Limb (tissue), 2 donors: Measurements from ENCODE around the gene SDHD.
"Not testable (repeated sequence)": the region's sequence is repeated elsewhere in the genome, so short reads cannot be mapped to it uniquely, and the experiment has no call there.

ENCODE experiments used
- DNase-seq, 2 donors: peaks; one replicate each; pipeline ENCODE4 v3.0.0-alpha.2; 2016; ENCODE audit errors: extremely low spot score in 2 of 2

Gene SDHD

GRCh38 chr11:112086422-112087191 is at the start of gene SDHD, which contains the start of gene TIMM8B:
Gene SDHD (plus strand): TSS chr11:112086873. CDS start chr11:112086908, 35 bp downstream.
Gene TIMM8B (minus strand): TSS chr11:112086756. CDS start chr11:112086723, 33 bp downstream.
- peak; percentile 96 to 99 for DNase-seq

- no peak for DNase-seq
Measured at GRCh38 chr11:112037527-112037926, 49.1 kb upstream of the SDHD start.

- DNase-seq = no peak
Measured at GRCh38 chr11:112042161-112042960, 44.3 kb upstream of the SDHD start.

GRCh38 chr11:112042961-112043304 is 43.7 kb upstream of the SDHD start:
- no peak for DNase-seq

GRCh38 chr11:112044961-112045360 is 41.7 kb upstream of the SDHD start:
- DNase-seq = no peak

GRCh38 chr11:112046647-112047046 is 40.0 kb upstream of the SDHD start:
- not testable (repeated sequence) for DNase-seq

GRCh38 chr11:112048256-112048655 is 38.4 kb upstream of the SDHD start:
- DNase-seq = not testable (repeated sequence)

- no peak for DNase-seq
Measured at GRCh38 chr11:112049777-112050176, 36.9 kb upstream of the SDHD start.

- DNase-seq = no peak
Measured at GRCh38 chr11:112050721-112051120, 36.0 kb upstream of the SDHD start.

- DNase-seq = no peak
Measured at GRCh38 chr11:112051768-112052167, 34.9 kb upstream of the SDHD start.

- DNase-seq = no peak
Measured at GRCh38 chr11:112057170-112057569, 29.5 kb upstream of the SDHD start.

GRCh38 chr11:112058103-112058502 is 28.6 kb upstream of the SDHD start:
- DNase-seq = no peak

- DNase-seq = no peak
Measured at GRCh38 chr11:112062923-112063322, 23.8 kb upstream of the SDHD start.

- peak; percentile 87 to 90 for DNase-seq
Measured at GRCh38 chr11:112073941-112074811, 12.5 kb upstream of the SDHD start, which contains the start of the genes NKAPD1 and PIH1D2. Gene NKAPD1 (plus strand): TSS chr11:112074299. CDS start chr11:112075575, 1,276 bp downstream. Gene PIH1D2 (minus strand): TSS chr11:112074017. CDS start chr11:112073174, 843 bp downstream.

- DNase-seq = no peak
Measured at GRCh38 chr11:112082729-112083128, 3.9 kb upstream of the SDHD start.

- DNase-seq = no peak
Measured at GRCh38 chr11:112085822-112086421, 751 bp upstream of the SDHD start.

- DNase-seq = no peak
Measured at GRCh38 chr11:112087212-112087611, 539 bp downstream of the SDHD start.

- DNase-seq = not testable (repeated sequence)
Measured at GRCh38 chr11:112095302-112095701, 8.6 kb downstream of the SDHD start.

- no peak for DNase-seq
Measured at GRCh38 chr11:112096194-112096593, 9.5 kb downstream of the SDHD start.

GRCh38 chr11:112097734-112098528 is 11.3 kb downstream of the SDHD start:
- DNase-seq = no peak
